Cardiac muscle cell (in vitro differentiated cells and primary cell): ENCODE data around the gene EFNA5. TPM values are rescaled to one million over a fixed set of nuclear protein-coding genes. Genes with fewer than 3 reads are reported as not detected.
A peak's percentile ranks its signal among the peaks of the same experiment; 100 is the strongest.

Experiments used
- DNase-seq, 2 donors: peaks; one replicate each; pipeline versions ENCODE4 v3.0.0 to v3.0.0-alpha.2; 2010 to 2017; ENCODE audit warnings: low read depth in 1 of 2, low spot score in 1 of 2
- H3K27ac ChIP-seq: fragments of 200-600 bp; sonication (generic); 2 replicates; pipeline ENCODE4 v1.5.1; 2016
- H3K27me3 ChIP-seq: fragments of 200-600 bp; sonication (generic); 2 replicates; pipeline ENCODE4 v1.6.0; 2016; ENCODE audit warnings: control low read depth
- H3K36me3 ChIP-seq: fragments of 200-600 bp; sonication (generic); 2 replicates; pipeline ENCODE4 v1.5.1; 2016; ENCODE audit warnings: control low read depth
- H3K4me1 ChIP-seq: fragments of 200-600 bp; sonication (generic); 2 replicates; pipeline ENCODE4 v1.8.1; 2017; ENCODE audit warnings: low read depth, mild to moderate bottlenecking, mixed run types
- H3K4me3 ChIP-seq: fragments of 200-600 bp; sonication (generic); 2 replicates; pipeline ENCODE4 v1.5.1; 2016; ENCODE audit warnings: mild to moderate bottlenecking
- H3K9me3 ChIP-seq: fragments of 200-600 bp; sonication (generic); 2 replicates; pipeline ENCODE4 v1.5.1; 2017; ENCODE audit warnings: low read depth, mild to moderate bottlenecking, control low read depth
- CTCF ChIP-seq: IDR thresholded peaks from 2 replicates; pipeline ENCODE4 v1.5.1; 2012; ENCODE audit warnings: low read depth, mild to moderate bottlenecking, low read length
- polyA plus RNA-seq: library from polyadenylated mRNA; unstranded; fragments of >200 nt; fragmentation: Nextera tagmentation; extraction: Ambion mirVana; gene quantifications from 2 replicates; pipeline ENCODE4 v1.2.1, GENCODE V29; 2016
- total RNA-seq: library from RNA; depleted of rRNA; stranded (reverse); fragments of >200 nt; gene quantifications from 2 replicates; pipeline ENCODE4 v1.2.3, GENCODE V29; 2016

EFNA5 gene
- total and polyA plus RNA-seq, 2 experiments from 2014 or later = 4.5 to 12.0 TPM

- H3K36me3 ChIP-seq = no peaks in the 10 kb centered on the region
- H3K9me3 ChIP-seq = no peaks in the 10 kb centered on the region
- TF ChIP-seq CTCF = no peak
- no peaks in the 10 kb centered on the region for H3K4me1 ChIP-seq
- no peak for DNase-seq
- H3K27me3 ChIP-seq = no peaks in the 10 kb centered on the region
- no peak overlapping the region for H3K4me3 ChIP-seq
- no peak overlapping the region for H3K27ac ChIP-seq
These were observed 160.6 kb downstream of the EFNA5 start for GRCh38 chr5:107510125-107510524.

- Histone ChIP-seq H3K27ac (no peak overlapping the region), H3K9me3 (no peaks in the 10 kb centered on the region), H3K4me3 (no peak overlapping the region), H3K4me1 (no peaks in the 10 kb centered on the region), H3K27me3 (no peaks in the 10 kb centered on the region), H3K36me3 (no peaks in the 10 kb centered on the region)
- no peak for DNase-seq
- no peak for TF ChIP-seq CTCF
These were observed 162.6 kb downstream of the EFNA5 start for GRCh38 chr5:107508097-107508496.

GRCh38 chr5:107505763-107506534, 164.8 kb downstream of the EFNA5 start:
- Histone ChIP-seq H3K9me3 (no peaks in the 10 kb centered on the region), H3K36me3 (no peaks in the 10 kb centered on the region), H3K4me1 (no peaks in the 10 kb centered on the region), H3K27me3 (no peaks in the 10 kb centered on the region), H3K27ac (no peak overlapping the region), H3K4me3 (no peak overlapping the region)
- TF ChIP-seq CTCF = no peak
- DNase-seq = peak in 1 of 2 donors; percentile 28

- H3K4me1 ChIP-seq = no peaks in the 10 kb centered on the region
- TF ChIP-seq CTCF = no peak
- H3K4me3 ChIP-seq = no peak overlapping the region
- H3K27me3 ChIP-seq = no peaks in the 10 kb centered on the region
- H3K27ac ChIP-seq = no peak overlapping the region
- no peak for DNase-seq
- H3K36me3 ChIP-seq = no peaks in the 10 kb centered on the region
- no peaks in the 10 kb centered on the region for H3K9me3 ChIP-seq
These were observed 166.3 kb downstream of the EFNA5 start for GRCh38 chr5:107504424-107504823.

- no peak overlapping the region for H3K4me3 ChIP-seq
- DNase-seq = no peak
- no peaks in the 10 kb centered on the region for H3K36me3 ChIP-seq
- H3K27me3 ChIP-seq = no peaks in the 10 kb centered on the region
- no peak overlapping the region for H3K27ac ChIP-seq
- no peaks in the 10 kb centered on the region for H3K9me3 ChIP-seq
- no peaks in the 10 kb centered on the region for H3K4me1 ChIP-seq
- no peak for TF ChIP-seq CTCF
These were observed 168.1 kb downstream of the EFNA5 start for GRCh38 chr5:107502676-107503060.
